Measurements from ENCODE around the gene GOLGA6L4. TPM values are rescaled to one million over a fixed set of nuclear protein-coding genes. Genes with fewer than 3 reads are reported as not detected.
"Not testable (repeated sequence)": the region's sequence is repeated elsewhere in the genome, so short reads cannot be mapped to it uniquely, and the experiment has no call there.

The GOLGA6L4 gene
- total RNA-seq (2012; rRNA removed) (0.54 and 0.83 TPM in 2 replicates), polyA plus RNA-seq (2012; rRNA removed) (1.1 and 2.1 TPM in 2 replicates), Bru-seq, nascent RNA (percentile 38 among the genes with signal in this experiment), BruChase-seq, experiment 1, labeled RNA remaining after a 6-hour chase (percentile 42 among the genes with signal in this experiment), BruChase-seq, experiment 2, labeled RNA remaining after a 2-hour chase (percentile 45 among the genes with signal in this experiment)
- 0.05 and 0.12 TPM in 2 replicates for polyA plus RNA-seq (2012; cell fraction: cytosol; rRNA removed)
- polyA plus RNA-seq (2012; cell fraction: nucleus; rRNA removed; ENCODE audit: low replicate concordance): 5.0 and 16.0 TPM in 2 replicates
- long read RNA-seq: 0 reads

GRCh38 chr15:84235573-84235972, at the start of gene GOLGA6L4:
GOLGA6L4 (plus strand) TSS chr15:84235773; CDS start chr15:84235835, 62 bp downstream.
- H3K23ac ChIP-seq (ENCODE audit: low read depth, low read length); H2BK20ac ChIP-seq (ENCODE audit: low read depth, low read length); intact Hi-C loops (cut with micrococcal nuclease); DNase-seq; H3K18ac ChIP-seq (ENCODE audit: low read depth, low read length); H4K8ac ChIP-seq (ENCODE audit: low read depth in 2 of 2, low read length in 2 of 2); CTCF ChIA-PET; BruUV-seq (replicated peaks); H3K4me2 ChIP-seq (ENCODE audit: low read depth, low read length); H2BK120ac ChIP-seq (ENCODE audit: low read depth, low read length); H3K36me3 ChIP-seq (ENCODE audit: control insufficient read depth, insufficient read depth, low read length); H4K5ac ChIP-seq (ENCODE audit: low read depth, low read length); H3K4me1 ChIP-seq (ENCODE audit: control insufficient read depth, insufficient read depth, low read length); H3K27ac ChIP-seq (ENCODE audit: insufficient read depth, low read length); H2BK5ac ChIP-seq (ENCODE audit: low read depth, low read length, poor library complexity, severe bottlenecking); H3K9me1 ChIP-seq (ENCODE audit: insufficient read depth, low read length); in situ Hi-C loops (cut with MboI; ENCODE audit: low sequenced_read_pairs); H2BK15ac ChIP-seq (ENCODE audit: low read depth, low read length); H3K4ac ChIP-seq (ENCODE audit: low read depth, low read length); H2AK9ac ChIP-seq (replicated peaks; ENCODE audit: low read depth, low read length, poor library complexity); H4K20me1 ChIP-seq (ENCODE audit: insufficient read depth, low read length); H4K91ac ChIP-seq (ENCODE audit: insufficient read depth, low read depth, low read length); ATAC-seq (ENCODE audit: low read depth); dilution Hi-C loops (cut with HindIII; ENCODE audit: low sequenced_read_pairs, unreplicated experiment); H2AFZ ChIP-seq (replicated peaks; ENCODE audit: low read length, poor library complexity); H3K14ac ChIP-seq (replicated peaks; ENCODE audit: low read depth, low read length); H3K27me3 ChIP-seq (ENCODE audit: control insufficient read depth, insufficient read depth, low read length); H3K4me3 ChIP-seq (ENCODE audit: insufficient read depth, low read depth, low read length); H3K56ac ChIP-seq (ENCODE audit: extremely low read depth, insufficient read depth, low read length); H3K79me1 ChIP-seq (ENCODE audit: low read depth in 1 of 2, low read length in 2 of 2); H3K9me3 ChIP-seq (ENCODE audit: control insufficient read depth, insufficient read depth, low read length); POLR2A ChIA-PET (ENCODE audit: unreplicated experiment); H3K9ac ChIP-seq (ENCODE audit: low read depth, low read length); H2AK5ac ChIP-seq (ENCODE audit: low read depth, low read length): not testable (repeated sequence)
- no CpG with 5 or more reads among the region's 13 CpGs for WGBS, 2 experiments (ENCODE audit: extremely low coverage in 2 of 2, insufficient read length in 1 of 2)

- H2AK5ac ChIP-seq (ENCODE audit: low read depth, low read length); BruUV-seq (replicated peaks); H4K8ac ChIP-seq (ENCODE audit: low read depth in 2 of 2, low read length in 2 of 2); H3K27ac ChIP-seq (ENCODE audit: insufficient read depth, low read length); H3K36me3 ChIP-seq (ENCODE audit: control insufficient read depth, insufficient read depth, low read length); H3K79me1 ChIP-seq (ENCODE audit: low read depth in 1 of 2, low read length in 2 of 2); H2BK5ac ChIP-seq (ENCODE audit: low read depth, low read length, poor library complexity, severe bottlenecking); H3K9me3 ChIP-seq (ENCODE audit: control insufficient read depth, insufficient read depth, low read length); dilution Hi-C loops (cut with HindIII; ENCODE audit: low sequenced_read_pairs, unreplicated experiment); H3K9ac ChIP-seq (ENCODE audit: low read depth, low read length); H4K20me1 ChIP-seq (ENCODE audit: insufficient read depth, low read length); H2BK120ac ChIP-seq (ENCODE audit: low read depth, low read length); H3K18ac ChIP-seq (ENCODE audit: low read depth, low read length); H3K27me3 ChIP-seq (ENCODE audit: control insufficient read depth, insufficient read depth, low read length); H3K4me3 ChIP-seq (ENCODE audit: insufficient read depth, low read depth, low read length); H3K4ac ChIP-seq (ENCODE audit: low read depth, low read length); intact Hi-C loops (cut with micrococcal nuclease); ATAC-seq (ENCODE audit: low read depth); H3K9me1 ChIP-seq (ENCODE audit: insufficient read depth, low read length); H2BK20ac ChIP-seq (ENCODE audit: low read depth, low read length); H2AK9ac ChIP-seq (replicated peaks; ENCODE audit: low read depth, low read length, poor library complexity); H2BK15ac ChIP-seq (ENCODE audit: low read depth, low read length); H2AFZ ChIP-seq (replicated peaks; ENCODE audit: low read length, poor library complexity); in situ Hi-C loops (cut with MboI; ENCODE audit: low sequenced_read_pairs); DNase-seq; CTCF ChIA-PET; H4K91ac ChIP-seq (ENCODE audit: insufficient read depth, low read depth, low read length); H3K14ac ChIP-seq (replicated peaks; ENCODE audit: low read depth, low read length); H3K23ac ChIP-seq (ENCODE audit: low read depth, low read length); H3K56ac ChIP-seq (ENCODE audit: extremely low read depth, insufficient read depth, low read length); H3K4me1 ChIP-seq (ENCODE audit: control insufficient read depth, insufficient read depth, low read length); H4K5ac ChIP-seq (ENCODE audit: low read depth, low read length); H3K4me2 ChIP-seq (ENCODE audit: low read depth, low read length); POLR2A ChIA-PET (ENCODE audit: unreplicated experiment): not testable (repeated sequence)
- no CpG with 5 or more reads among the region's 5 CpGs for WGBS, 2 experiments (ENCODE audit: extremely low coverage in 2 of 2, insufficient read length in 1 of 2)
These were observed 42.6 kb upstream of the GOLGA6L4 start for GRCh38 chr15:84192982-84193381.
